DOHH2 (cell line): ENCODE data around the gene URM1.
A peak's percentile ranks its signal among the peaks of the same experiment; 100 is the strongest.

ENCODE experiments used
- H3F3A ChIP-seq: fragments of 200-600 bp; sonication (generic), shearing (Covaris generic); 2 replicates; pipeline ENCODE4 v1.6.0; 2016; ENCODE audit warnings: antibody characterized with exemption, mild to moderate bottlenecking; ENCODE audit not compliant: control insufficient read depth, insufficient read depth
- H3K27ac ChIP-seq: fragments of 200-600 bp; sonication (generic); 2 replicates; pipeline ENCODE4 v1.5.1; 2014; ENCODE audit warnings: low read depth, mild to moderate bottlenecking, low read length, moderate library complexity
- H3K27me3 ChIP-seq: fragments of 200-600 bp; sonication (generic); 2 replicates; pipeline ENCODE4 v1.6.1; 2014; ENCODE audit warnings: mild to moderate bottlenecking, low read length, mixed read lengths; ENCODE audit not compliant: control insufficient read depth
- H3K36me3 ChIP-seq: fragments of 200-600 bp; sonication (generic); 2 replicates; pipeline ENCODE4 v1.6.1; 2014; ENCODE audit warnings: mild to moderate bottlenecking, low read length, moderate library complexity, mixed read lengths; ENCODE audit not compliant: control insufficient read depth
- H3K4me1 ChIP-seq: fragments of 200-600 bp; sonication (generic); 2 replicates; pipeline ENCODE4 v1.6.1; 2014; ENCODE audit warnings: mild to moderate bottlenecking, low read length, mixed read lengths; ENCODE audit not compliant: control insufficient read depth
- H3K4me2 ChIP-seq: fragments of 200-600 bp; sonication (generic); 2 replicates; pipeline ENCODE4 v1.6.0; 2014; ENCODE audit warnings: mild to moderate bottlenecking, low read length, moderate library complexity
- H3K4me3 ChIP-seq: fragments of 200-600 bp; sonication (generic); 2 replicates; pipeline ENCODE4 v1.5.1; 2014; ENCODE audit warnings: mild to moderate bottlenecking, low read length, mixed read lengths
- H3K79me2 ChIP-seq: fragments of 200-600 bp; sonication (generic); 2 replicates; pipeline ENCODE4 v1.6.1; 2014; ENCODE audit warnings: mild to moderate bottlenecking, low read length, mixed read lengths; ENCODE audit not compliant: control insufficient read depth
- H3K9me2 ChIP-seq: fragments of 200-600 bp; sonication (generic); replicated peaks from 2 replicates; pipeline ENCODE4 v1.6.1; 2014; ENCODE audit warnings: mild to moderate bottlenecking, low read length, mixed read lengths; ENCODE audit not compliant: control insufficient read depth
- H3K9me3 ChIP-seq: fragments of 200-600 bp; sonication (generic); 2 replicates; pipeline ENCODE4 v1.6.1; 2014; ENCODE audit warnings: antibody characterized with exemption, low read length, mixed read lengths; ENCODE audit not compliant: control insufficient read depth, insufficient read depth
- H4K20me1 ChIP-seq: fragments of 200-600 bp; sonication (generic); 2 replicates; pipeline ENCODE4 v1.6.0; 2014; ENCODE audit warnings: low read depth, mild to moderate bottlenecking, antibody characterized with exemption, low read length, moderate library complexity; ENCODE audit not compliant: control insufficient read depth, insufficient read depth
- CTCF ChIP-seq: fragments of 200-600 bp; sonication (generic); IDR thresholded peaks from one replicate; pipeline ENCODE4 v1.5.1; 2014; ENCODE audit warnings: antibody characterized with exemption, mild to moderate bottlenecking, low read depth, low read length; ENCODE audit not compliant: poor library complexity, severe bottlenecking
- EZH2phosphoT487 ChIP-seq: fragments of 200-600 bp; sonication (generic); IDR thresholded peaks from 2 replicates; pipeline ENCODE4 v1.6.1; 2017; ENCODE audit warnings: borderline replicate concordance, mild to moderate bottlenecking, antibody characterized with exemption, low read length, moderate library complexity, mixed read lengths

The URM1 gene

GRCh38 chr9:128365525-128365924 is 5.6 kb upstream of the URM1 start:
- Histone ChIP-seq H3K4me3 (peak overlapping the region; percentile 75), H3K9me3 (no peaks in the 10 kb centered on the region), H3F3A (peaks cover 2% of the 10 kb centered on the region; the same call in 1 of the 2 replicates), H3K36me3 (no peaks in the 10 kb centered on the region), H3K9me2 (no peaks in the 10 kb centered on the region), H3K4me1 (peaks cover 31% of the 10 kb centered on the region), H3K27ac (peak overlapping the region; percentile 9; the same call in 1 of the 2 replicates), H4K20me1 (no peaks in the 10 kb centered on the region), H3K79me2 (peaks cover under 1% of the 10 kb centered on the region), H3K27me3 (no peaks in the 10 kb centered on the region), H3K4me2 (peak overlapping the region; percentile 90)
- no peak for TF ChIP-seq CTCF
- TF ChIP-seq EZH2phosphoT487 = no peak

- peaks cover 34% of the 10 kb centered on the region for H3K4me1 ChIP-seq
- 0 out of 2 replicates have a peak, but pooled peaks cover 2% of the 10 kb centered on the region for H3F3A ChIP-seq
- peaks cover 21% of the 10 kb centered on the region for H3K36me3 ChIP-seq
- H3K9me2 ChIP-seq = no peaks in the 10 kb centered on the region
- no peaks in the 10 kb centered on the region for H3K27me3 ChIP-seq
- H3K27ac ChIP-seq = no peak overlapping the region
- H3K79me2 ChIP-seq = peaks cover 34% of the 10 kb centered on the region
- H4K20me1 ChIP-seq = peaks cover 15% of the 10 kb centered on the region
- no peak overlapping the region for H3K4me2 ChIP-seq
- TF ChIP-seq CTCF (no peak), EZH2phosphoT487 (no peak)
- no peaks in the 10 kb centered on the region for H3K9me3 ChIP-seq
- no peak overlapping the region for H3K4me3 ChIP-seq
These were observed 2.0 kb upstream of the URM1 start for GRCh38 chr9:128369024-128369706.

- Histone ChIP-seq H3K27ac (peak overlapping the region; percentile 19; the same call in 1 of the 2 replicates), H4K20me1 (peaks cover 15% of the 10 kb centered on the region), H3F3A (0 out of 2 replicates have a peak, but pooled peaks cover 2% of the 10 kb centered on the region), H3K9me3 (no peaks in the 10 kb centered on the region), H3K4me2 (peak overlapping the region; percentile 93), H3K4me3 (peak overlapping the region; percentile 85), H3K79me2 (peaks cover 45% of the 10 kb centered on the region), H3K4me1 (peaks cover 22% of the 10 kb centered on the region), H3K9me2 (no peaks in the 10 kb centered on the region), H3K36me3 (peaks cover 25% of the 10 kb centered on the region), H3K27me3 (no peaks in the 10 kb centered on the region)
- no peak for TF ChIP-seq EZH2phosphoT487
- TF ChIP-seq CTCF = no peak
These were observed 815 bp upstream of the URM1 start for GRCh38 chr9:128370367-128370751.
